Stimulated activated CD4-positive, alpha-beta T cell treated with anti-CD3 and anti-CD28 coated beads, Interleukin-4, amount 100 ng/mL, for 4 hours (primary cell): ENCODE data around the gene OR52I2.

Experiments
- DNase-seq, 2 experiments: peaks; one replicate each; pipeline ENCODE4 v3.0.0-alpha.2; 2020

OR52I2 gene

DNA sequence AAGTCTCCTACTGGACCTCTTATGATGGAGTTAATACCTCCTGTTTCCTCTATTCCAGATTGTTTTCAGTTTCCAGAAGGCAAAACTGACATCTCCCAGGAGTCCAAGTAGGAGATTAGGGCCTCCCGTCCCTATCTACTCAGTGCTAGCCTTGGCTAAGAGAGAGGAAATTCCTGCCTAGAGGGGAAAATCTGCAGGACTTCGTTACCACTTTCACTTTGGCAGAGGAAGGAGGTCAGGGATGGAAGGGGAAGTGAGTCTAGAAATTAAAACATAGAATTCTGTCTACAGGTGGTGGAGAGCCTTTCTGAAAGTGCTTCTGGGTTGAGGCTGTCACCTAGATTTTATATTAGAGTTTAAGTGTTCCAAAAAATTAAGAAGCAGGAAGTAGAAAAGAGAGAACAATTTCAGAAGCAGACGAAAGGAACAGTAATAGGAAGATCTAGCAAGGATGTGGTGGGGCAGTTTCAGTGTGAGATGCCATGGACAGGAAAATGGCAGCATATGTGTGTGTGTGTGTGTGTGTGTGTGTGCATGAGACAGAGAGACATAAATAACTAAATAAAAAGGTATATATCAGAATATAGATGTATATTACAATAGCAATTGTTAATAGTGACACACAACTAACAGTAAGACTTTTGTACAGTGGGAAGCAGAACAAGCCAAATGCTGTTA lies 28.9 kb downstream of the OR52I2 start:
- no peak for DNase-seq

DNA sequence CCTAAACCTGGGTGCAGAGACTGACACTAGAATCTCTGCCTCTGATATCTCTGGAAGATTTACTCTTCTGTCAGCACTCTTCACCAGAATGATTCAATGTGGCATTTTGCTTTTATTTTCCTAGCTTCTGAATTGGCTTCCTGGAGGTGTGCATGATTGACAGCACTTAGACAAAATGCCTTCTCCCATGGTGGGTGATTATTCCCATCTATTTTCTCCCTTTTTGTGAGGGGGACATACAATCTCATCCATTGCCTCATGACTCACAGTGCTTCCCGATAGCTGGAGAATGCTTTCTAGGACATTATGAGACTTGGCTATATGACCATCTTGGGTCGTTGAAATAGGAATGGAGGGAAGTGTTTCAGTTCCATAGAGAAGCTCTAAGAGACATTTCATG lies 30.4 kb downstream of the OR52I2 start:
- DNase-seq, result no peak

DNA sequence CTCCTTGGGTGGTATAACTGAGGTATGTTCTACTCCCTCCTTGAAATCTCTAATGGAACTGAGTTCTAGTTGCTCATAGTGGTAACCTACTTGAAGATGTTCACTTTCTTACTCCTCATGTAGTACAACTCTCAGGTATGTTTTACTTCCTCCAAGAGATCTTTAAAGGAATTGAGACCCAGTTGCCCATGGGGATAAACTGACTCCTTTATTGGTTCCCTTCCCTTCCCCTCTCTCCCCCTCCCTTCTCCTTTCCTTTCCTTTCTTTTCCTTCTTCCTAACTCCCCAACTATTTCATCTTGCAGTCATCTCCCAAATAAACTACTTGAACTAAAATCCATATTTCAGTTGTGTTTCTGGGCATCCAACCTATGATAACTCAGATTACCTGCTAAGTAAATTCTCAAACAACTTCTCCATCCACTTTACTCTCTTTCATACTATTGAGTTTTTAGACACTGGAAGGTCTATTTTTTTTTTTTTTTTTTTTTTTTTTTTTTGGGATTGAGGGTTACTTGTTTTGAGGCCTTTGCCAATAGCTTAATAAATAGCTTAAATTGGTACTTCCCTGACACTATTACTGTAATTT lies 34.4 kb downstream of the OR52I2 start:
- DNase-seq, result no peak

DNA sequence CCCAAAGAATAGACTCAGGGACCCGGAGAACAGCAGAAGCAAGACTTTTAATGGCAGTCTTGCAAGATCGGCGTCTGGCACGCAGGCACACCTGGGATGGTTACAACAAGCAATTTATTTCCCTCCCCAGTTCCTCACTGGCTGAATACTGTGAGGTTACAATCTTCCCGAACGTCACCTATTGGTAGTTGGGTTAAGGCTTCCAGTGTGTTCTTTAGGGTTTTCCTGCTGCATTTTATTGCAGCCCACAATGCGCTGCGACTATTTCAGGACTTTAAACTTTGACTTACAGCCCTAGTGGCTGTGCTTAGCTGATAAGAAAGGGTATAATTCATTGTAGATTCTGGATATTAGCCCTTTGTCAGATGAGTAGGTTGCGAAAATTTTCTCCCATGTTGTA lies 38.0 kb downstream of the OR52I2 start:
- DNase-seq, result no peak

DNA sequence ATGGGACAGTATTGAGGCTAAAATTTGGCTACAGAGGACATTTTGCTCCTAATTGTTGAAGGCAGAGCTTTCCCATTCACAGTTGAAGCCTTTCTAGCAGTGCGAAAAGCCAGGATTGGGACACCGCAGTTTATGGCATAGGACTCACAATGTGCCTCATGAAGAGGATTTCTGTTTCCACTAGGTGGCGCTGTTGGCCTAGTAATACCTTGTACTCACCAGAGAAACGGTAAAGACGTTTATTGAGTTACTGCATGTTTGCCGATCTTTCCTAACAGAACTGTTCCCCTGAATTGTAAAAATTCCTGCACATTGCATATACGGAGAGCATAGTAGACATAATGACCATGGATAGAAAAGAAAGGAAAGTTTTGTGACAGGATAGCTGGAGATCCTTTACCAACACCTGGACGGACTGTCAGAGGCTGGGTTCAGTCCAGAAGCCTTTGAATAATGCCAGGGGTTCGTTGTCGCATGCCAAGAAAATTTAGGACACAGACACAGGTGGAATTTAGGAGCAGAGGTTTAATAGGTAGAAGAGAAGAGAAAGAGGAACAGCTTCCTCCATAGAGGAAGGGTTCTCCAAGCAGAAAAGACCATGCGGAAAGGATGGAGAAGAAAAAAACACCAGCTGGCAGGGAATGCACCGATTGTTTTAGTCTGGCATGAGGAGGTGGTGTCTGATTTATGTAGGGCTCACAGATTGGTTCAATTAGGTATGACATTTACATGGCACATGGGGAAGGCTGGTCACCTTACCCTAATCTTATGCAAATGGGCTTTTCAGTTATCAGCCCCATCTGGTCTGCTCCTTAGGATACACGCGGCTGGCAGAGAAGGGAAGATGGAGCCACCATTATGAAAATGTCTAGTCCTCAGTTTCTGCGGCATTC lies 44.9 kb downstream of the OR52I2 start:
- DNase-seq, result peak in 1 of 2 experiments; percentile 8

DNA sequence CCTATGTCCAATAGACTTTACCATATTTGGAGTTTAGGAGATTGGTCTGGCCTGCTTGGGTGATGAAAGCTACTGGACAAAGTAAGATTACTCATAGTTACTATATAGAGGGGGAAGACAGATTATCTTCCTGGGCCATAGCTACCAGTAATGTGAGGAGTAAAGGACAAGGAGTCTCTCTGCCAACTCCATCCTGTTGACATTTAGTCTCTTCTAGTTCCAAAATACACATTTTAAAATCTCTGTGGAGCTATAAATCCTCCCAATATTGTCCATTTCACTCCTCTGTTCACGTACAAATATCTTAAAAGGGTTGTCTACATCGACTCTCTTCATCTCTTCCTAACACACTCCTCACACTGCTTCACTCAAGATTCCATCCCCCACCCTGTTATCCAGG lies 54.6 kb downstream of the OR52I2 start:
- no peak for DNase-seq

DNA sequence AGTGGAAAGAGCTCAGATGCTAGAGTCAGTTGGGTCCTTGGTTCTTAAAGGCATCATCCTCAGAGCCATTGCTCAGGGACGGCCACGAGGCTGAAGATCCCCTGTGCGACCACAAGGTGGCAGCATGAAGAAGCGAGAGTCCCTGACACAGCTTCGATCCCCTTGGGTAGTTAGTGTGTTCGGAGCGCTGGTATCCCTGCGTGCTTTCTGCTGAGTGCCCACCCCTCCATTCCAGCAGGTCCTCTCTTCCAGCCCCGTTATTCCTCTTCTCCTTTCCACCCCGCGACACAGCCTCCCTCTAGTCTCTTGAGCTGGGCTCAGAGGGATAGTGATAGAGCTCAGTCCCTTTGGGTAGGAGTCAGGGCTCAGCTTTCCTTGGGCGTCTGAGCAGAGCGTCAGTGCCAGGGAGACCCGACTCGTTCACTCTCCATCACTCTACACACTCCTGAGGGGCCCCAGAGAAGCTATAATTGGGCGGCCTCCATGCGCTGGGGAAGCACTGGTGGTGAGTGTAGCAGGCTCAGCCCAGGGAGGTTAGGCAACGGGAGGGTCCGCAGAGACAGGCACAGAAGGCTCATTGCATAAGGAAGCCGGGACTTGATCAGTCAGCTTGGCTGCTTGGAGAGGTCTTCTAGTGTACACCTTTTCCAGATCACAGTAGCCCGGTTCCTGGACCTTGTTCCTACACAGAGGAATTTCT lies 55.6 kb downstream of the OR52I2 start, which contains the start of gene OR51D1:
Gene OR51D1 (plus strand): TSS at position 516 of the 700 bp plus-strand sequence. CDS start 2,314 bp downstream, outside the sequence.
- DNase-seq, result peak; percentile 55 to 58

DNA sequence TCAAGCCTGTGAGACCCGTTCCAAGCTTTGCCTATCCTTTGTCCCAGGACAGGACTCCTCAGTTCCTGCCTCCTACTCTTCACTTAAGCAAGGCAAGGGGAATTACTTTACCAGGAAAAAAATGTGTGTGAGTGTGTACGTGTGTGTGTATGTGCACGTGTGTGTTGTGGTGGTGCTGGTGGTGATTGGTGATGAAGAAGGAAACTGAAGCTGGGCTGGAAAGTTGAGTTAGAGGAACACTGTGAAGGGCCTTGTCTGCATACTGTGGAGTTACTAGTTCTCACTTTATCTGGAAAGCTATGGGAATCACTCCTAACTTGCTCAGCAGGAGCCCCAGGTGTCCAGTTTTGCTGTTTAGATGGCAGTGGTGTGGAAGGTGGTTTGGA lies 56.1 kb downstream of the OR52I2 start:
- DNase-seq, result no peak

DNA sequence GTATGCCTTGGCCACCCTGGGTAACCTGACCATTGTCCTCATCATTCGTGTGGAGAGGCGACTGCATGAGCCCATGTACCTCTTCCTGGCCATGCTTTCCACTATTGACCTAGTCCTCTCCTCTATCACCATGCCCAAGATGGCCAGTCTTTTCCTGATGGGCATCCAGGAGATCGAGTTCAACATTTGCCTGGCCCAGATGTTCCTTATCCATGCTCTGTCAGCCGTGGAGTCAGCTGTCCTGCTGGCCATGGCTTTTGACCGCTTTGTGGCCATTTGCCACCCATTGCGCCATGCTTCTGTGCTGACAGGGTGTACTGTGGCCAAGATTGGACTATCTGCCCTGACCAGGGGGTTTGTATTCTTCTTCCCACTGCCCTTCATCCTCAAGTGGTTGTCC lies 58.4 kb downstream of the OR52I2 start:
- DNase-seq, result no peak

DNA sequence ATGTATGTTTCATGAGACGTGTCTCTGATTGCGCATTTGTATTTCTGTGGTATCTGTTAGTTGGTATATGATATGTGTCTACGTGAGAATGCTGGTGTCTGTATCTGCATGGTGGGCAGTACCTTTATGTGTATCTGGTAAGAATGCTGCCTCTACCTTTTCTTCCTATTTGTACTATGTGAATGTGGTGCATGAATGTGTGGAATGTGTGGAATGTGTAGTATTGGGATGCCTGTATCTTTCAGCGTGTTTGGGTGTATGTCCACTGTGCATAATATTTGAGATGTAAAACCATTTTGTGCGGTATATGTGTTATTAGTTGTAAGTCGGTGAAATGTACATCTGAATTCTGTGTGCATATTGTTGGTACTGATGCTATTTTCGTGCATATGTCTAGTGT lies 60.0 kb downstream of the OR52I2 start:
- no peak for DNase-seq

DNA sequence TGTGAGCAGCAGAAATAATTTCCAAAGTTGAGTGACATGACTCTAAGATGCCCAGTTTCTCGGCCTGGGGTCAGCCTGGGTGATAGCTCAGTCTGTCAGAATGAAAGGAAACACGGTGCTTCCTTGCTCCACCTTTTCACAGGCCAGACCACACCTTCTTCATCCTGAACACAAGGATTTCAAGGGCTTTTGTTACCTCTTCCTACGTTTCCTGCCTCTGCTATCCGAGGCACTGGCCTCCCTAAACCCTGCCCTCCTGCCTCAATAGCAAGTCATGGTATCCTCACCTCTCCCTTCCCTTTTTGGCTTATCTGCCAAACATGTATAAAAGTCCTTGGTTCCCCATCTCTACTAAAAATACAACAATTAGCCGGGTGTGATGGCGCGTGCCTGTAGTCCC lies 60.5 kb downstream of the OR52I2 start:
- no peak for DNase-seq
